Naive B cell (primary cell): ENCODE results near the gene F13B. TPM values are rescaled to one million over a fixed set of nuclear protein-coding genes. Genes with fewer than 3 reads are reported as not detected.
"Not testable (repeated sequence)": the region's sequence is repeated elsewhere in the genome, so short reads cannot be mapped to it uniquely, and the experiment has no call there.

Source experiments
- ATAC-seq, 2 donors: fragments of 150-1000 bp; cut with Tn5 transposase; 2 replicates each; pipeline ENCODE4 v1.10.0; 2021; ENCODE audit warnings: low read depth in 2 of 2, mild to moderate bottlenecking in 2 of 2, moderate library complexity in 2 of 2
- DNase-seq: peaks from one replicate; pipeline ENCODE4 v3.0.0; 2022
- H3K27ac Mint-ChIP-seq, 6 donors: one replicate each; pipeline ENCODE4 v1.8.0; 2020 to 2022; ENCODE audit warnings: mild to moderate bottlenecking in 6 of 6, mixed read lengths in 6 of 6, moderate library complexity in 5 of 6, inconsistent platforms in 2 of 6
- H3K27me3 Mint-ChIP-seq, 3 donors: one replicate each; pipeline ENCODE4 v1.8.0; 2021 to 2022; ENCODE audit warnings: mixed read lengths in 3 of 3, mild to moderate bottlenecking in 1 of 3
- H3K36me3 Mint-ChIP-seq, 2 donors: one replicate each; pipeline ENCODE4 v1.8.0; 2020 to 2022; ENCODE audit warnings: mixed read lengths in 2 of 2, inconsistent platforms in 1 of 2, mild to moderate bottlenecking in 1 of 2
- H3K4me1 Mint-ChIP-seq, 3 donors: one replicate each; pipeline ENCODE4 v1.8.0; 2020 to 2022; ENCODE audit warnings: mixed read lengths in 3 of 3, inconsistent platforms in 1 of 3, mild to moderate bottlenecking in 1 of 3, moderate library complexity in 1 of 3
- H3K4me3 Mint-ChIP-seq, 8 donors: one replicate each; pipeline ENCODE4 v1.8.0; 2020 to 2022; ENCODE audit warnings: mild to moderate bottlenecking in 8 of 8, mixed read lengths in 8 of 8, moderate library complexity in 8 of 8, inconsistent platforms in 2 of 8
- H3K9me3 Mint-ChIP-seq, 7 donors: one replicate each; pipeline ENCODE4 v1.8.0; 2020 to 2022; ENCODE audit warnings: mixed read lengths in 7 of 7, mild to moderate bottlenecking in 5 of 7, inconsistent platforms in 2 of 7, moderate library complexity in 1 of 7
- polyA plus RNA-seq, 6 donors: library from polyadenylated mRNA; unstranded; fragments of 300-500 nt; fragmentation: Illumina TruSeq; gene quantifications; one replicate each; pipeline ENCODE4 v1.2.3, GENCODE V29; 2021; ENCODE audit warnings: low read depth in 6 of 6

Gene F13B
- polyA plus RNA-seq, 6 donors from 2014 or later, result not detected

GRCh38 chr1:197029749-197030148 is 37.3 kb downstream of the F13B start:
- H3K4me3 Mint-ChIP-seq, result no peak overlapping the region
- H3K4me1 Mint-ChIP-seq, result no peaks in the 10 kb centered on the region
- no peaks in the 10 kb centered on the region for H3K36me3 Mint-ChIP-seq
- H3K9me3 Mint-ChIP-seq, result no peaks in the 10 kb centered on the region
- H3K27ac Mint-ChIP-seq, result no peak overlapping the region
- no peak for DNase-seq
- no peaks in the 10 kb centered on the region for H3K27me3 Mint-ChIP-seq
- ATAC-seq, result no peak

- H3K36me3 Mint-ChIP-seq, result no peaks in the 10 kb centered on the region
- no peak for DNase-seq
- no peaks in the 10 kb centered on the region for H3K27me3 Mint-ChIP-seq
- no peak for ATAC-seq
- no peaks in the 10 kb centered on the region for H3K9me3 Mint-ChIP-seq
- no peak overlapping the region for H3K27ac Mint-ChIP-seq
- H3K4me1 Mint-ChIP-seq, result no peaks in the 10 kb centered on the region
- no peak overlapping the region for H3K4me3 Mint-ChIP-seq
These were observed 39.7 kb downstream of the F13B start for GRCh38 chr1:197027359-197027758.

GRCh38 chr1:197024460-197024859 is 42.6 kb downstream of the F13B start:
- peaks cover 0 to 6% (median 0%) of the 10 kb centered on the region in 7 donors for H3K9me3 Mint-ChIP-seq
- H3K4me1 Mint-ChIP-seq, result no peaks in the 10 kb centered on the region
- H3K27ac Mint-ChIP-seq, result no peak overlapping the region

DNA sequence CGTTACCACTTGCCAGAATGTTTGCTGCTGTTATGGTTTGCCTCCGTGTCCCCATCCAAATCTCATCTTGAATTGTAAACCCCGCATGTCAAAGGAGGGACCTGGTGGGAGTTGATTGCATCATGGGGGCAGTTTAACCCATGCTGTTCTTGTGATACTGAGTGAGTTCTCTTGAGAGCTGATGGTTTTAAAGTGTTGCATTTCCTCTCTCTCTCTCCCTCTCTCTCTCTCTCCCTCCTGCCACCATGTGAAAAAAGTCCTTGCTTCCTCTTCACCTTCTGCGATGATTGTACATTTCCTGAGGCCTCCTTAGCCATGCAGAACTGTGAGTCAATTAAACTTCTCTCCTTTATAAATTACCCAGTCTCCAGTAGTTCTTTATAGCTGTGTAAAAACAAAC is 45.3 kb downstream of the F13B start:
- Mint-ChIP-seq H3K36me3 (no peaks in the 10 kb centered on the region), H3K9me3 (peaks cover 0 to 6% (median 0%) of the 10 kb centered on the region in 7 donors), H3K27ac (no peak overlapping the region), H3K4me1 (no peaks in the 10 kb centered on the region), H3K4me3 (no peak overlapping the region), H3K27me3 (peaks cover 0 to 6% (median 0%) of the 10 kb centered on the region in 3 donors)
- ATAC-seq (no peak), DNase-seq (no peak)

More at GRCh38 chr1:197024460-197024859, 42.6 kb downstream of the F13B start:
- DNase-seq (no peak), ATAC-seq (no peak)
- no peaks in the 10 kb centered on the region for H3K36me3 Mint-ChIP-seq
- no peak overlapping the region for H3K4me3 Mint-ChIP-seq
- H3K27me3 Mint-ChIP-seq, result peaks cover 0 to 6% (median 0%) of the 10 kb centered on the region in 3 donors

- no peak overlapping the region for H3K4me3 Mint-ChIP-seq
- H3K4me1 Mint-ChIP-seq, result no peaks in the 10 kb centered on the region
- H3K27me3 Mint-ChIP-seq, result peaks cover 0 to 6% (median 0%) of the 10 kb centered on the region in 3 donors
- no peak for DNase-seq
- no peak overlapping the region for H3K27ac Mint-ChIP-seq
- H3K36me3 Mint-ChIP-seq, result no peaks in the 10 kb centered on the region
- no peak for ATAC-seq
- peaks cover 0 to 6% (median 0%) of the 10 kb centered on the region in 7 donors for H3K9me3 Mint-ChIP-seq
These were observed 49.4 kb downstream of the F13B start for GRCh38 chr1:197017558-197018146.

GRCh38 chr1:197016751-197017150 is 50.3 kb downstream of the F13B start:
- Mint-ChIP-seq H3K4me3 (no peak overlapping the region), H3K9me3 (peaks cover 0 to 6% (median 3%) of the 10 kb centered on the region in 7 donors), H3K4me1 (no peaks in the 10 kb centered on the region), H3K36me3 (no peaks in the 10 kb centered on the region), H3K27ac (no peak overlapping the region), H3K27me3 (peaks cover 0 to 3% (median 0%) of the 10 kb centered on the region in 3 donors)
- DNase-seq (no peak), ATAC-seq (no peak)

DNA sequence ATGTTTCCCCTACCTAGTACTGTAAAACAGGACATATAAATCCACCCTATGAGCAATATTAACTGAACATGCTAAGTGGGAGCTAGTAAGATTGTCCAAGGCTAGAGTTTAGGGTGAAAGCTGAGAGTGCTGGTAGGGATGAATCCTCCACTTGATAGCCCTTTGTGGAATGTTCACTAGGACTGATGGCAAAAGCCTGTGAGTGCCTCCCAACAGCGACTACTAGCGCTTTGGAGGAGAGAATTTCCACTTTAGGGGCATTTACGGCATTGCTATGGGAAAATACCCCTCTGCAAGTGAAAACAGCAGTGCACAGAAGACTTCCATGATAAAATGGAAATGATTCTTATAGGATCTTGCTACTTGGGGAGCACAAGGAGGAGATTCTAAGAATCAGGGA is 53.8 kb downstream of the F13B start:
- ATAC-seq (no peak), DNase-seq (no peak)
- Mint-ChIP-seq H3K36me3 (no peaks in the 10 kb centered on the region), H3K4me3 (no peak overlapping the region), H3K4me1 (no peaks in the 10 kb centered on the region), H3K27ac (no peak overlapping the region), H3K9me3 (peaks cover 0 to 19% (median 8%) of the 10 kb centered on the region in 7 donors), H3K27me3 (peaks cover 0 to 5% (median 0%) of the 10 kb centered on the region in 3 donors)

GRCh38 chr1:197011614-197012013 is 55.4 kb downstream of the F13B start:
- Mint-ChIP-seq H3K4me1 (no peaks in the 10 kb centered on the region), H3K9me3 (peaks cover 0 to 19% (median 8%) of the 10 kb centered on the region in 7 donors), H3K27ac (no peak overlapping the region), H3K27me3 (peaks cover 0 to 5% (median 0%) of the 10 kb centered on the region in 3 donors), H3K36me3 (no peaks in the 10 kb centered on the region), H3K4me3 (no peak overlapping the region)
- DNase-seq (no peak), ATAC-seq (no peak)

- Mint-ChIP-seq H3K9me3 (peaks cover 0 to 19% (median 8%) of the 10 kb centered on the region in 7 donors), H3K27me3 (peaks cover 0 to 5% (median 0%) of the 10 kb centered on the region in 3 donors), H3K36me3 (no peaks in the 10 kb centered on the region), H3K4me3 (no peak overlapping the region), H3K4me1 (no peaks in the 10 kb centered on the region), H3K27ac (no peak overlapping the region)
- DNase-seq, result no peak
- no peak for ATAC-seq
These were observed 58.2 kb downstream of the F13B start for GRCh38 chr1:197008861-197009260.

DNA sequence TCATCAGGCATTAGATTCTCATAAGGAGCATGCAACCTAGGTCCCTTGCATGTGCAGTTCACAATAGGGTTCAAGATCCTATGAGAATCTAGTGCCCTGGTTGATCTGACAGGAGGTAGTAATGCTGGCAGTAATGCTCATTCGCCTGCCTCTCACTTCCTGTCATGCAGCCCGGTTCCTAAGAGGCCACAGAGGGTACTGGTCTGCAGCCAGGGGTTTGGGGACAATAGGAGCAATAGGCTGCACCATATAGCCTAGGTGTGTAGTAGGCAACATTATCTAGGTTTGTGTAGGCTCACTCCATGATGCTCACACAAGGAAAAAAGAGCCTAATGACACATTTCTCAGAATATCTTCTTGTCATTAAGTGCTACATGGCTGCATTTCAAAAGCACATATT is 63.9 kb downstream of the F13B start:
- Mint-ChIP-seq H3K27me3 (no peaks in the 10 kb centered on the region), H3K4me1 (no peaks in the 10 kb centered on the region), H3K4me3 (no peak overlapping the region), H3K9me3 (no peaks in the 10 kb centered on the region), H3K36me3 (no peaks in the 10 kb centered on the region), H3K27ac (no peak overlapping the region)
- ATAC-seq (no peak), DNase-seq (no peak)

GRCh38 chr1:197001828-197002227 is 65.2 kb downstream of the F13B start:
- Mint-ChIP-seq H3K4me1 (no peaks in the 10 kb centered on the region), H3K27ac (no peak overlapping the region), H3K9me3 (no peaks in the 10 kb centered on the region), H3K27me3 (no peaks in the 10 kb centered on the region), H3K36me3 (no peaks in the 10 kb centered on the region), H3K4me3 (no peak overlapping the region)
- ATAC-seq (no peak), DNase-seq (no peak)

GRCh38 chr1:196997423-196997822 is 69.6 kb downstream of the F13B start:
- H3K27me3 Mint-ChIP-seq, result no peaks in the 10 kb centered on the region
- ATAC-seq (no peak), DNase-seq (no peak)
- H3K9me3 Mint-ChIP-seq, result no peaks in the 10 kb centered on the region
- no peak overlapping the region for H3K4me3 Mint-ChIP-seq
- H3K36me3 Mint-ChIP-seq, result no peaks in the 10 kb centered on the region
- no peak overlapping the region for H3K27ac Mint-ChIP-seq
- H3K4me1 Mint-ChIP-seq, result no peaks in the 10 kb centered on the region

DNA sequence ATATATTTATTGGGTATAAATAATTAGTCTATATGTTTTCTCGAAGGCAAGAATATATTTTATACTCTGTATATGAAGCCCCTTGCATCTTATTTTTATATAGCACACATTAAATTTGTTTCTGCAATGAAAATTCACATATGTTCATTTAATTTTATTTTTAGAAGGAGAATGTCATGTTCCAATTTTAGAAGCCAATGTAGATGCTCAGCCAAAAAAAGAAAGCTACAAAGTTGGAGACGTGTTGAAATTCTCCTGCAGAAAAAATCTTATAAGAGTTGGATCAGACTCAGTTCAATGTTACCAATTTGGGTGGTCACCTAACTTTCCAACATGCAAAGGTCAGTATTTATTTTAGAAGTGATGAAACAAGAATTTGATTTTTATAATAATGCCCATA is 73.1 kb downstream of the F13B start:
- DNase-seq (no peak), ATAC-seq (no peak)
- Mint-ChIP-seq H3K4me3 (no peak overlapping the region), H3K4me1 (no peaks in the 10 kb centered on the region), H3K27ac (no peak overlapping the region), H3K9me3 (no peaks in the 10 kb centered on the region), H3K36me3 (no peaks in the 10 kb centered on the region), H3K27me3 (no peaks in the 10 kb centered on the region)

GRCh38 chr1:196991919-196992651 is 75.0 kb downstream of the F13B start:
- H3K4me3 Mint-ChIP-seq, H3K4me1 Mint-ChIP-seq, DNase-seq, H3K9me3 Mint-ChIP-seq, ATAC-seq, H3K27ac Mint-ChIP-seq, H3K36me3 Mint-ChIP-seq, H3K27me3 Mint-ChIP-seq: not testable (repeated sequence)
